Fibroblast of lung (primary cell): Measurements from ENCODE around the gene GRHL1.

Source experiments
- EZH2 ChIP-seq: IDR thresholded peaks from 2 replicates; pipeline ENCODE4 v1.5.1; 2012; ENCODE audit warnings: low read length, control low read depth, mild to moderate bottlenecking; ENCODE audit errors: missing control alignments
- TF ChIP-seq, protein P1 (sequence below), 2 donors: IDR thresholded peaks in 1 of 2; conservative IDR thresholded peaks in 1 of 2; 1 replicate in 1 of 2; 2 replicates in 1 of 2; pipeline ENCODE4 v1.5.1; 2011 to 2012; ENCODE audit warnings: low read length in 2 of 2, control low read depth in 1 of 2, inconsistent platforms in 1 of 2, low read depth in 1 of 2, mild to moderate bottlenecking in 1 of 2

GRCh38 chr2:9965119-9965822, 13.8 kb downstream of the GRHL1 start:
- TF ChIP-seq, protein P1, sequence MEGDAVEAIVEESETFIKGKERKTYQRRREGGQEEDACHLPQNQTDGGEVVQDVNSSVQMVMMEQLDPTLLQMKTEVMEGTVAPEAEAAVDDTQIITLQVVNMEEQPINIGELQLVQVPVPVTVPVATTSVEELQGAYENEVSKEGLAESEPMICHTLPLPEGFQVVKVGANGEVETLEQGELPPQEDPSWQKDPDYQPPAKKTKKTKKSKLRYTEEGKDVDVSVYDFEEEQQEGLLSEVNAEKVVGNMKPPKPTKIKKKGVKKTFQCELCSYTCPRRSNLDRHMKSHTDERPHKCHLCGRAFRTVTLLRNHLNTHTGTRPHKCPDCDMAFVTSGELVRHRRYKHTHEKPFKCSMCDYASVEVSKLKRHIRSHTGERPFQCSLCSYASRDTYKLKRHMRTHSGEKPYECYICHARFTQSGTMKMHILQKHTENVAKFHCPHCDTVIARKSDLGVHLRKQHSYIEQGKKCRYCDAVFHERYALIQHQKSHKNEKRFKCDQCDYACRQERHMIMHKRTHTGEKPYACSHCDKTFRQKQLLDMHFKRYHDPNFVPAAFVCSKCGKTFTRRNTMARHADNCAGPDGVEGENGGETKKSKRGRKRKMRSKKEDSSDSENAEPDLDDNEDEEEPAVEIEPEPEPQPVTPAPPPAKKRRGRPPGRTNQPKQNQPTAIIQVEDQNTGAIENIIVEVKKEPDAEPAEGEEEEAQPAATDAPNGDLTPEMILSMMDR (conservative IDR thresholded peaks at IDR 0.05 in 1 of 2, IDR thresholded peaks at IDR 0.05 in 1 of 2; ENCODE audit: low read depth in 1 of 2, low read length in 2 of 2), result no peak
- no peak for TF ChIP-seq EZH2
